GM13977 (cell line): ENCODE measurements around the gene PBX1.

ENCODE experiments used
- DNase-seq: peaks from one replicate; pipeline ENCODE4 v3.0.0; 2012; ENCODE audit warnings: low spot score
- in situ Hi-C: fragments of 300-500 bp; cut with MboI; formaldehyde crosslinking; loops from one replicate; pipeline ENCODE4 v1.12.0; 2022; ENCODE audit warnings: low sequenced_read_pairs, low pct_unique_long_range_greater_than_20kb, mixed read lengths, inconsistent platforms; ENCODE audit not compliant: unreplicated experiment
- TF ChIP-seq, protein P1 (sequence below): IDR thresholded peaks from 2 replicates; pipeline ENCODE4 v1.5.1; 2012; ENCODE audit warnings: mild to moderate bottlenecking, control low read depth; ENCODE audit not compliant: insufficient read depth; ENCODE audit errors: extremely low read depth, missing control alignments

PBX1 gene

DNA sequence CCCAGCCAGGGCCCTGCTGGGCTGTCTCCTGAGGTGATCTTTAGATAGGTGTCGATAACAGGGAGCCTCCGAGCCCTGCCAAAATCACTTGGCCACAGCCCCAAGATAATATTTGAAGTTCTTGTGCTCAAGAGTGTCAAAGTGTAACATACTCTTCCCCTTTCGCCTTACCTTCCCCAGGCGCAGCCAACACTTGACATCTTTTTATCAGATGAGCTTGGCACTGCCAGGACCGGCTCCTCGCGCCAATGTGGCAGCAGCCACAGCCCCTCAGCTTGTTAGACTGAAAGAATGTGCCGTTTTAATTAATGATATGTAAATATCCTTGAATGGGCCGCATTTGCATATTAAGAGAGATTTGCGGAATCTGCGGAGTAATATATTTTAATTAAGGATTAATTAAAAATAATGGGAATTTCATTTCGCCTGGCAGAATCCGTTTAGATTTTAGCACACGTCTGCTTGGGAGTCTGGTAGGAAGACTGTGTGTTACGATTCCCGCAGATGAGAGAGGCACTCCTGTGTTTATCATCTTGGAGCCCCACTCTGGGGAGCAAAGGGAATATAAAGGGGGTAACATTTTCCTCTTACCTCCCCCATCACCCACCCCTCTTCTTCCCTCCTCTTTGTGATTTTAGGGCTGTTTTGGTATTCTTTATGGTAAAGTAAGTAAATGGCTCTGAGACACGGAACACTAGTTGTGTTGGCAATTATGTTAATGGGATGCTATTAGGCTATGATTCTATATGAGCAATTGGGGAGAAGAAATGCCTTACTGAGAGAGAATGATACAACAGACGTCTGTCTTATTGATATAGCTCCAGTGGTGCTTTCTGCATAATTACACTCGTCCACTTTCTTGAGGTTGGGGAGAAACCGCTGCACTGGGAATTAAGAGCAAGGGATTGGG, 109.8 kb downstream of the PBX1 start:
- in situ Hi-C loops = no loop called here
- TF ChIP-seq, protein P1, sequence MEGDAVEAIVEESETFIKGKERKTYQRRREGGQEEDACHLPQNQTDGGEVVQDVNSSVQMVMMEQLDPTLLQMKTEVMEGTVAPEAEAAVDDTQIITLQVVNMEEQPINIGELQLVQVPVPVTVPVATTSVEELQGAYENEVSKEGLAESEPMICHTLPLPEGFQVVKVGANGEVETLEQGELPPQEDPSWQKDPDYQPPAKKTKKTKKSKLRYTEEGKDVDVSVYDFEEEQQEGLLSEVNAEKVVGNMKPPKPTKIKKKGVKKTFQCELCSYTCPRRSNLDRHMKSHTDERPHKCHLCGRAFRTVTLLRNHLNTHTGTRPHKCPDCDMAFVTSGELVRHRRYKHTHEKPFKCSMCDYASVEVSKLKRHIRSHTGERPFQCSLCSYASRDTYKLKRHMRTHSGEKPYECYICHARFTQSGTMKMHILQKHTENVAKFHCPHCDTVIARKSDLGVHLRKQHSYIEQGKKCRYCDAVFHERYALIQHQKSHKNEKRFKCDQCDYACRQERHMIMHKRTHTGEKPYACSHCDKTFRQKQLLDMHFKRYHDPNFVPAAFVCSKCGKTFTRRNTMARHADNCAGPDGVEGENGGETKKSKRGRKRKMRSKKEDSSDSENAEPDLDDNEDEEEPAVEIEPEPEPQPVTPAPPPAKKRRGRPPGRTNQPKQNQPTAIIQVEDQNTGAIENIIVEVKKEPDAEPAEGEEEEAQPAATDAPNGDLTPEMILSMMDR = no peak
- DNase-seq = no peak

DNA sequence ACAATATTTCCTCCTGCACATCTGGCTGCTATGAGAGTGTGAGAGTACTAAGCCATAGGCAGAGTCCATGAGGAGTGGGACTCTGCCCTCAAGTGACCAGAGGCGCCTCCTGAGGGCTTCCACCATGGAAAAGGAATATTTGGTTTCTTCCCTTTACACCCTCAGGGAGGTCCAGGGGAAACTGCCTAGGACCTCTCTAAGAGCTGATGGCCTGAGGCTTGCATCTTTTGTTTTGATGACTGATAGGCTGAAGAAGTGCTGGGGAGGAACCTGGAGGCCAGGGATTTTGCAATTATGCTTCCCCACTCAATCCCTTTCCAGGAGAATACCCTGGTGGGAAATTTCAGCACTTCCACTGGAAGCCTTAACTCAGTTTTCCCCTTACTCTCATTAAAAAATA, 111.0 kb downstream of the PBX1 start:
- TF ChIP-seq, protein P1 = no peak
- DNase-seq = no peak
- in situ Hi-C loops = no loop called here

DNA sequence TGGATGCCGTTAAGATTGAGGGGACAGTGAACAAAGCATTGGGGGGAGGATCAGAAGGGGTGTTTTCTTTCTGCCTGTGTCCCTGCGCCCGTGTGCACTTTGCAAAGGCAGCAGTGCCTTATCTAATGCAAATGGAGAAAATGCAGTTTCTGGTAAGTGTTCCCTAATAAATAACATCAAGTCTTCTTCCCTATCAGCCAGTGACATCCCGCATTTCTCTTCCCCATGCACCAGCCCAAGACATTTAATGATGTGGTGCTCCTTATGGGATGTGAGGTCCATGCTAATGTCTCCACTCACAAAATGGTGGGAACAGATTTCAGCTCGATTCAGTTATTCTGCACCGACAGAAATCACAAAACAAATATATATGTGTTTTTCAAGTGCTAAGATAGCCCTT, 111.8 kb downstream of the PBX1 start:
- DNase-seq = no peak

DNA sequence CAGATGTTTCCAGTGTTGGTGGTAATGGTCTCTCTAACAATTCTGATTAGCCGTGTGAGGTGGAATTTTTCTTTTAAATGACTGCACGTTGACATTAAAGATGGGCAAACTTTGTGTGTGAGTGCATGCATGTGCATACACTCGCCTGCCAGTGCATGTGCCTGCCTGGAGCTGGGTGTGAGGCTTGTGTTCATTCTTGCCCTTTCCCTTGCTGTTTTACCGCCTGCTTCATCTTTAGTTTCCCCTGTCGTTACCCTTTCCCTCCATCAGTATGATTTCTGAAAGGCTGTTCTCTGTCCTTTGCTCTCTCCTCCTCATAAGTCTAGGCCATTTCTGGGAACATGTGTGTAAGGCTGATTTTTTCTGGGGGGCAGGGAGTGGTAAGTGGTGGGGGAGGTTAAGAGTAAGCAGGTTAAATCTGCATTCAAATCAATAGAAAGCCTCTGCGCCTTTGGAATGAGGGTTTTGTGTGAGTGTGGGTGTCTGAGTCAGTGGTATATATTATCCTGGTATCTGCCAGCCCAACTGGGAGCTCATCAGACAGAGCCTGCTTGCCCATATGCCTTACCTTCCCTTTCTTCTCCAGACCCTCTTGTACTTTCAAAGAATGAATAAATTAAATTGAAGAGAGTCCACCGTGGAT, 112.5 kb downstream of the PBX1 start:
- TF ChIP-seq, protein P1 = no peak
- DNase-seq = no peak
- in situ Hi-C loops = no loop called here

More for the DNA sequence above, 111.8 kb downstream of the PBX1 start:
- TF ChIP-seq, protein P1 = no peak
- in situ Hi-C loops = no loop called here

DNA sequence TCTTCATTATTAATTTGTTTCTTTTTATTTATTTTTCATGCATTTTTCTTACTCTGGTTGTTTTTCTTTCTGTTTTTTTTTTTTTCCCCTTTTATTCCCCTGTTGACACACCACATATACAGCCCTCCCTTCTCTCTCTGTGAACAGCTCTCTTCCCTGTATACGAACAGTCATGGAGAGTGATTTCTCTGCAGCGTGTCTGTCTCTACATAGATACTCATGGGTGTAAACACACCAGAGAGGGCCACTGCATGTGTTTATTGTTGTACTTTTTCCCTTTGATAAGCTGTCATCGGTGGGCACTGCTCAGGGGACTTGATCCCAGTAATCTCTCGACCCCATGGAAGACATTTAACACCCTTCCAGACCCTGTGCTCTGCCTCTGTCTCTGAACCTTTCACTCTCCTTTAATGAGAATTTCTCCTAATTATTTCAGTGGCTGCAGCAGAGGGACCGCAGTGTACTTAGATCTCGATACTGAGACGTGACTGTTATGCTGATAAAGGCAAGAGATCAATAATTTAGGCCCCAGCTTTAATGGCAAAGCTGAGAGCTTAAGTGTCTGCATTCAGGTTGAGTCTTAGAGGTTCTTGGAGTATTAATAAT, 113.1 kb downstream of the PBX1 start:
- in situ Hi-C loops = no loop called here

DNA sequence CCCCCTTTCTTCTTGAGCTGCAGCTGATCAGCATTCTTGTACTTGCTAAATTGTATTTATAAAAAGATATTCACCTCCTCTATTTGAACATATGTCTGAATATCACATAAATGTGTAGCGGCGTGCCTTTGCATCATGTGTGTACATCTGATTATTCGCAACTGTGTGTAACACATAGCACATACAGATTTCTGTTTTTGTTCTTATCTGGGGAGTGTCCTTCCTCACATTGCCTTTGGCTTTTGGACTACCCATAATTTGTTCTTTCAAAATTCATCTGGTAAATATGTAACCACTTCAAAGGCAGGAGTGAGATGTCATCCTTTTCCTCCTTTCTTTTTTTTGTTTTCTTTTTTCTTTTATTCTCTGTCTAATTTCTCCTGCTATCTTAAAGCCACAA, 113.6 kb downstream of the PBX1 start:
- TF ChIP-seq, protein P1 = no peak
- in situ Hi-C loops = no loop called here
- no peak for DNase-seq

More for the DNA sequence above, 113.1 kb downstream of the PBX1 start:
- TF ChIP-seq, protein P1 = no peak
- no peak for DNase-seq
